Measurements from ENCODE around the gene TTC39A.
A peak's percentile ranks its signal among the peaks of the same experiment; 100 is the strongest.

Gene TTC39A

GRCh38 chr1:51320967-51321923 is 9.1 kb downstream of the TTC39A start:
- TF ChIP-seq CTCF (IDR thresholded peaks at IDR 0.05): no peak

GRCh38 chr1:51317798-51318197 is 12.6 kb downstream of the TTC39A start:
- no peak for TF ChIP-seq CTCF (IDR thresholded peaks at IDR 0.05)

- TF ChIP-seq CTCF (IDR thresholded peaks at IDR 0.05): no peak
Measured at GRCh38 chr1:51316846-51317120, 13.6 kb downstream of the TTC39A start.

GRCh38 chr1:51316113-51316845 is 14.1 kb downstream of the TTC39A start:
- no peak for TF ChIP-seq CTCF (IDR thresholded peaks at IDR 0.05)

- TF ChIP-seq CTCF (IDR thresholded peaks at IDR 0.05): no peak
Measured at GRCh38 chr1:51314974-51315373, 15.4 kb downstream of the TTC39A start.

GRCh38 chr1:51313961-51314777 is 16.2 kb downstream of the TTC39A start:
- no peak for TF ChIP-seq CTCF (IDR thresholded peaks at IDR 0.05)

GRCh38 chr1:51313268-51313852 is 17.0 kb downstream of the TTC39A start:
- peak; percentile 23; the same call in 1 of the 2 replicates for TF ChIP-seq CTCF (IDR thresholded peaks at IDR 0.05)

Measured in LNCAP (cell line).